HG02610 (cell line): ENCODE measurements around the gene LINC00237.
A peak's percentile ranks its signal among the peaks of the same experiment; 100 is the strongest.

Experiments
- ATAC-seq: cut with Tn5 transposase; IDR thresholded peaks from one replicate; pipeline ENCODE4 v1.9.1; 2021; ENCODE audit warnings: mild to moderate bottlenecking, moderate library complexity; ENCODE audit not compliant: unreplicated experiment

LINC00237 gene

DNA sequence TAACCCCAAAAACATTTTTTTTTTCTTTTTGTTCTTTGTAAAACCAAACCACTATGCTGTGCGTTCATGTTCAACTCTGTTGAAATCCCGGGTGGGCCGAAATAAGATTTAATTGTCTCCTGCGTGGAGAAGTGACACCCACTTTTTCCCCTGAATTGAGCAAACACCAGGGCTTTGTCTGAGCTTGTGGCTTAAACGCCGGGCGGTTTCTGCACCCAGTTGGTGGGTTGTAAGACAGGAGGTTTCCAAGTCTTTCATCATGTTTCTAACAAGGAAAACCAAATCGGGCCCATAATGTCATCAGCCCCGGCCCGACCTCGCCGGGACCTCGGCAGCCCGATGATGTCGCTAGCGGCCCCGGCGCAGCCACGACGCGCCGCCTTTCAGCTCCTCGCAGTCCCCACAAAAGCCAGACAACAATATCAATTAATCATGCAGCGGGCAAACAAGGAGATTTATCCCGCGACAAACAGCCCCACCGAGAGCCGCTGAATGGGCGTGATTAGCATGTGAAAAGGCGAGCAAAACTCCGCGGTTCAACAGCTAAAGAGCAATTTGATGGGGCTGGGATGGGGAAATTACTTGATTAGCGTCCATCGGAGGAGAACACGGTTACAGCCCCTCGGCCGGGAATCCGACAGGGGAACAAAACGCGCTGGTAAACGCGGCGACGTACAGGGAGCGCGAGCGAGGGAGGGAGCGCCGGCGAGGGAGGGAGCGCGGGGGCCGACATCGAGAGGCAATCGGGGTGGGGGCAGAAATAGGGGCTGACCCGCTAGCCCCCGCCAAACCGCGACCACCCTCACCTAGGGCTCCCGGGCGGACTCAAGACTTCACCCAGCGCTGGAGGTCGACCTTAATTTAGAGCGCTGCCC lies 5.3 kb downstream of the LINC00237 start:
- ATAC-seq = no peak

DNA sequence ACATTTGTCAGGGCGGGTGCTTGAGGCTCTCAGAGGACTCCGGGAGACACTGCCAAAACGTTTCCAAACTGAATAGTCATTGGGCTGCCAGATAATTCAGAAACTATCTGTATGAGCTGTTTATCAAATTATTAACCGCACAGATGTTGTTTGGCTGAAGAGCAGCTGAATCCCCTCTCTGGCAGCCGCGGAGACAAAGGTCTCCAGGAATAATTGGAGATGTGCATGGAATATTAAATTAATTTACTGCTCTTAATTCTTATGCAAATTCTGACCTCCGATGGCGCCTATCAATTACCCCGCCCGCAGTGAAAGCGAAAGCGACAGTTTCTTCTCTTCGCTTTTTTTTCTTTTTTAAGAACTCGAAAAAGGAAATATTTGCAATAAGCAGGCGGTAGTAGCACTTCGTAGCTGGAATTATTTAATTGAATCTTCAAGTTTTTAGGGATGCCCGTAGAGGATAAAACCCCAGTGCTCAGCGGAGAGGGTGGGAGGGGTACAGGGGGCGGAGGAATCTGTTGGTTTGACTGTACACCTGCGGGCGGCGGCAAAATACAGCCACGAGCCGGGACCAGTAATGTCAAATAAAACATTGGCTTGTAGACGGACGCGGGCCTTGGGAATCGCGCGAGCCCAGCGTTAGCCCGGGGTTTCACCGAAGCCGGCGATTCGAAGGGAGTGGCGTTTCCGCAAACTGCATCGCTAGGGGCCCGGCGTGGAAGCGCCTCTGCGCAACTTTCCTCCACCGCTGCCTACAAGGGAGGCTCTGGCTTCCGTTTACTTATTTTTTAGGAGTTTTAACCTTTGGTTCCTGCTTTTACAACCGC lies 6.2 kb downstream of the LINC00237 start:
- ATAC-seq = no peak

GRCh38 chr20:21096321-21097043 lies 9.7 kb downstream of the LINC00237 start:
- no peak for ATAC-seq

- ATAC-seq = no peak
Observed at GRCh38 chr20:21092806-21093205, 13.4 kb downstream of the LINC00237 start.

- no peak for ATAC-seq
Observed at GRCh38 chr20:21090721-21091120, 15.4 kb downstream of the LINC00237 start.

DNA sequence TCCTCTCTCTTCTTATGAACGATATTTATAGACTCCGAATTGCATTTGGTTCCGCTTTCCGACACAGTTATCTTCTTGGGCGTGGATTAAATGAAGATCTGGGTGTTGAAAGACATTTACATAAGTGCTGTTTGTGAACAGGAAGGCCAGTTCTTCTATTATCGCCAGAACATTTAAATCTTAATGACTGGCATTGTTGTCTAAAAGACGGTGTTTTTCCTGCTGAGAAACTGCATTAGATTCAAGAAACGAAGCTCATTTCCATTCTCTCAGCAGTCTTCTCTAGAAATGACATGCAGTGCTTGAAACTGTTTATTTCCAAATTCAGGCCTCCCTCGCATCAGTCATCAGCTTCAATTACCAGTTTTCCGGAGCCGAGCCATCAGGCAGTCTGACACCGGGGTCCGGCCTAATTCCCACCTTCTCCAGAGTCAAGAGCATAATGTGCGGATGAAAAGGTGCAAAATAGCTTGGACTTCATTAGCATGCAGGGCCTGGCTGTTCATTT lies 16.0 kb downstream of the LINC00237 start:
- no peak for ATAC-seq

DNA sequence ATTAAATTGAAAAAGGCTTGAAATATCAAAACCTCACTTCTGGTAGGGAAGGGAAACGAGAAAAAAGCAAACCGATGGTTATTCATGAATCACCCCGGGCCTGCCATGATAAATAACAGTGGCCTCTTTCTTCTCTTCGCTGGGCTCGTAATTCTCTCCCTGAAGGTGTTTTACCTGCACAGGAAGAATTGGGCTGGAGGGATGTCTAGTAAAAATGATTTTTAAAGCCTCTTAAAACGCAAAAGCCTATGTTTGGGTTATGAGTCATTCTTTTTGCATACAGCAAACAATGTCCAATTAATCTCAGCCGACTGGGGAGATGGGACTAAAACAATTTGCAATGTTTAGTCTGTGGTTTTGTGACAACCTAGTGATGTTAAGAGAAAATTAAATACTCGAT lies 16.8 kb downstream of the LINC00237 start:
- ATAC-seq = no peak

DNA sequence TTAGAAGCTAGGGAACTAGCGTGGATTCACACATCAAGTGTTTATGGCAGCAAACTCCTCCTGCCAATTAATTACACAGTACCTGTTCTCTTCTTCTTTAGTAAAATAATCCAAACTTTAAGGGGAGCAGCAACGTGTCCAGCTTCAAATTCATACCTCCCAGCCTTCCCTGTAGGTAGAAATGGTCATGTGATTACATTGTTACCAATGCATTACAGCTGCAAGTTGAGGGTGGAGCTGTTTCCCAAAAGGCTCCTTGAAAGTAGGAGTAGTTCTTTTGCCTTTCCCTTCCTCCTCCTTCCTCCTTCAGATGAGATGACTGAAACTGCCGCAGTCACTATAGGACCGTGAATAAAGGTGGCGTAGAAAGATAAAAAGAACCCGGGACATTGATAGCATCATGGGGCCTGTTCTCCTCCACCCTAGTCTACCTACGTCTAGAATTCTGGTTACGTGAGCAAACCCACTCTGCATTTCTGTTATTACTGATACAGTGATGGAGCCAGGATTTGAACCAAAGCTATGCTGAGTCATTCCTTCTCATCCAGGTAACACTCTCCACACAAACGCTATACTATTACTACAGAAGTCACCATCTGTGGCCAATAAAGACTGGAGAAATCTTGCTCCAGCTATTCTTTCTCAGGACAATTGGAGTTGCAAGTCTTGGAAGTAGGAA lies 18.2 kb downstream of the LINC00237 start:
- no peak for ATAC-seq

DNA sequence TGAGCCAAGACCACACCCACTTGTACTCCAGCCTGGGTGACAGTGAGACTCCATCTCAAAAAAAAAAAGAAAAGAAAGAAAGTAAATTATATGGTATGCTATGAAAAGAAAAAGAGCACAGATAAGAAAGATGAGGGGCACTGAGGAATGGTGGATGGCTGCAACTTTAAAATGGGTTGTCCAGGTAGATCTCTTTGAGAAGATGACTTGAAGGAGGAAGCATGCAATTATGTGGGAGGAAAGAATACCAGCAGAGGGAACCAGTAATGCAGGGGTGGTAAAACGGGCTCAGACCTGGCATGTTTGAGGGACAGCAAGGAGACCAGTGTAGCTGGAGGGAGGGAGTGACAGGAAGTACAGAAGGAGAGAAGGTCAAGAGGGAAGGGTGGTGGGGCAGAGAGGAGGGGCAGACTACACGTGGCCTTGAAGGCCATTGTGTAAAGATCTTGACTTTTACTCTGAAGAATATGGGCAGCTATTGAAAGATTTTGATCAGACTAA lies 22.3 kb downstream of the LINC00237 start:
- no peak for ATAC-seq

- no peak for ATAC-seq
Observed at GRCh38 chr20:21082584-21082983, 23.6 kb downstream of the LINC00237 start.

- no peak for ATAC-seq
Observed at GRCh38 chr20:21077809-21078345, 28.3 kb downstream of the LINC00237 start.

DNA sequence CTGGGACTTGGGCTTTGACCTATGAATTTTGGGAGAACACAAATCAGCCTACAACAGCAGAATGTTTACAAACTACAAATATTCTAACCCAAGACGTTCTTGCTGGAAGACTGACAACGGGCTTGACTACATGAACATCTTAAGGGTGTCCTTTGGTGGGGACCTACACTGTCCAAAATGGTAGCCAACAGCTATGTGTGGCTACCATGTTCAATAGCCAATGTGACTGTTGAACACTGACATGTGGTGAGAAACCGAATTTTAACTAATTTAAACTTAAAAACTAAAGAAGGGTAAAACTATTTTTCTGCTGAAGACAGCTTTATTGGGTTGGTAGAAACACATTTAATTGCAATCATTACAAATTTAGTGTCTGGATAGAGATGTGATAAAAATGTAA lies 30.1 kb downstream of the LINC00237 start:
- no peak for ATAC-seq

DNA sequence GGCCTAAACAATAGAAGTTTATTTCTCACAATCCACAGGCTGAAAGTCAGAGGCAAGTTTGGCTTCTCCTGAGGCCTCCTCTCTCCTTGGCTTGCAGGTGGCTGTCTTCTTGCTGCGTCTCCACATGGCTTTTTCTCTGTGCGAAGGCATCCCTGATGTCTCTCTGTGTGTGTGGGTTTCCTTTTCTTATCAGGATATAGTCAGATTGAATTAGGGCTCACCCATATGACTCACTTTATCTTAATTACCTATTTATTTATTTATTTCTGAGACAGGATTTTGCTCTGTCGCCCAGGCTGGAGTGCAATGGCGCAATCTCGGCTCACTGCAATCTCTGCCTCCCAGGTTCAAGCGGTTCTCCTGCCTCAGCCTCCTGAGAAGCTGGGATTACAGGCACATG lies 30.7 kb downstream of the LINC00237 start:
- no peak for ATAC-seq

DNA sequence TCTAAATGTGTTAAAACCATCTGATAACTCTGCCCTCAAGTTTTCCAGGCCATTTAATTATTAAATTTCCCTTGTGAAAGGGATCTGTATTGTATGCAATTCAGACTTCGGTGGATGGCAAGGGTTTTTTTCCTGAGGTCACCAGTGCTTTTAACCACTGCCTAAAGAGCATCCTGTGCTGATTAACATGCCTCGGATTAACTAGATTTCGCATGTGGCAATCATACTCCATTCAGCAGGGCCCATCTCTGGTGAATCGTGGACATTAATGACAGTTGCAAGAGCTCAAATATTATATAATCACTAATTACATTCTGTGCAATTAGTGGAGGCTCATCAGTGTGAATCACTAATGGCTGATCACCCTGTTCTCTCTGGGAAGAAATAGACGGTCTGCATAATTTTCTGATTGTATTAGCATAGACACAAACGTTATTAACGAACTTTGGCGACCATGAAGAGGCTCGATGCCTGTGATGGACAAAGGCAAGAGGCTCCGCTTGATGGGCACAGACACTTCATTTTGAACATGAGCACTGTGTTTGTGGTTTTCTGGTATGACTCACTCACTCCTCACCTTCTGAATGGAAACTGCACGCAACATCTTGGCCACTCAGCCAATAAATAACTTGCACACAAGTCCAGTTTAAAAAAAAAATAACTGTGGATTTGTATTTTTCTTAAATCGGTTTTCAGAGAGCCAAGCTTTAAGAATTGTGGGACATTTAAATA lies 31.4 kb downstream of the LINC00237 start:
- ATAC-seq = peak; percentile 93

- ATAC-seq = no peak
Observed at GRCh38 chr20:21067255-21067654, 38.9 kb downstream of the LINC00237 start.

- no peak for ATAC-seq
Observed at GRCh38 chr20:21064924-21065323, 41.2 kb downstream of the LINC00237 start.

- no peak for ATAC-seq
Observed at GRCh38 chr20:21063276-21063675, 42.9 kb downstream of the LINC00237 start.

- no peak for ATAC-seq
Observed at GRCh38 chr20:21053002-21053762, 53.0 kb downstream of the LINC00237 start.

GRCh38 chr20:21052686-21053001 lies 53.5 kb downstream of the LINC00237 start:
- ATAC-seq = no peak
